Dedifferentiated amniotic fluid mesenchymal stem cell (primary cell): Measurements from ENCODE around the gene ARHGAP32.

Source experiments
- DNase-seq: peaks from one replicate; pipeline ENCODE4 v3.0.0-alpha.2; 2016; ENCODE audit errors: extremely low spot score

The ARHGAP32 gene

GRCh38 chr11:128956401-128957201, 235.5 kb downstream of the ARHGAP32 start:
- DNase-seq: peak; percentile 77

- DNase-seq: no peak
These were observed 236.5 kb downstream of the ARHGAP32 start for GRCh38 chr11:128955636-128956035.

GRCh38 chr11:128953151-128953550, 239.0 kb downstream of the ARHGAP32 start:
- no peak for DNase-seq

GRCh38 chr11:128949791-128950454, 242.2 kb downstream of the ARHGAP32 start:
- no peak for DNase-seq

GRCh38 chr11:128948583-128948982, 243.5 kb downstream of the ARHGAP32 start:
- no peak for DNase-seq

GRCh38 chr11:128947773-128948172, 244.4 kb downstream of the ARHGAP32 start:
- DNase-seq: no peak

GRCh38 chr11:128946648-128947047, 245.5 kb downstream of the ARHGAP32 start:
- DNase-seq: no peak

GRCh38 chr11:128943428-128943976, 248.6 kb downstream of the ARHGAP32 start:
- DNase-seq: no peak

- no peak for DNase-seq
These were observed 249.2 kb downstream of the ARHGAP32 start, which contains the start of gene TP53AIP1 for GRCh38 chr11:128942817-128943427. Gene TP53AIP1 (minus strand): TSS chr11:128942871. CDS start chr11:128937818, 5,053 bp downstream.

- DNase-seq: no peak
These were observed 249.9 kb downstream of the ARHGAP32 start for GRCh38 chr11:128942272-128942612.

- DNase-seq: no peak
These were observed 250.4 kb downstream of the ARHGAP32 start for GRCh38 chr11:128941573-128942271.

GRCh38 chr11:128941110-128941509, 251.0 kb downstream of the ARHGAP32 start:
- no peak for DNase-seq

GRCh38 chr11:128940603-128941002, 251.5 kb downstream of the ARHGAP32 start:
- no peak for DNase-seq

- no peak for DNase-seq
These were observed 252.0 kb downstream of the ARHGAP32 start for GRCh38 chr11:128940156-128940555.

- no peak for DNase-seq
These were observed 252.5 kb downstream of the ARHGAP32 start for GRCh38 chr11:128939591-128939990.

GRCh38 chr11:128938156-128938885, 253.8 kb downstream of the ARHGAP32 start:
- no peak for DNase-seq

GRCh38 chr11:128937480-128937879, 254.6 kb downstream of the ARHGAP32 start:
- DNase-seq: no peak

GRCh38 chr11:128936606-128937251, 255.4 kb downstream of the ARHGAP32 start:
- DNase-seq: no peak

- DNase-seq: no peak
These were observed 257.2 kb downstream of the ARHGAP32 start for GRCh38 chr11:128934926-128935325.

- DNase-seq: no peak
These were observed 257.8 kb downstream of the ARHGAP32 start for GRCh38 chr11:128934351-128934750.
